Naive thymus-derived CD4-positive, alpha-beta T cell (primary cell): ENCODE data around the gene MOCOS. TPM values are rescaled to one million over a fixed set of nuclear protein-coding genes. Genes with fewer than 3 reads are reported as not detected.

Experiments used
- ATAC-seq: fragments of 150-1000 bp; cut with Tn5 transposase; 2 replicates; pipeline ENCODE4 v1.10.0; 2021; ENCODE audit warnings: mild to moderate bottlenecking, moderate library complexity
- CTCF ChIA-PET: fragments of 350-600 bp; sonication (Branson Sonifier 250); formaldehyde crosslinking; loops from one replicate; lab custom pipeline; 2021; ENCODE audit warnings: antibody characterized with exemption; lab: Charles Lee
- POLR2A ChIA-PET: fragments of 350-600 bp; sonication (Branson Sonifier 250); formaldehyde crosslinking; loops from one replicate; lab custom pipeline; 2021; ENCODE audit warnings: antibody characterized with exemption, inconsistent platforms; lab: Charles Lee
- DNase-seq, 9 donors: peaks; one replicate each; pipeline versions ENCODE4 v3.0.0 to v3.0.0-alpha.2; 2020 to 2022; ENCODE audit warnings: mixed read lengths in 1 of 9
- H3K27ac ChIP-seq: one replicate; pipeline ENCODE4 v1.7.0; 2013; ENCODE audit warnings: mild to moderate bottlenecking, low read depth, low read length, moderate library complexity
- H3K27me3 ChIP-seq, 2 donors: one replicate each; pipeline ENCODE4 v1.7.0; 2013; ENCODE audit warnings: low read length in 2 of 2, mild to moderate bottlenecking in 2 of 2, moderate library complexity in 2 of 2; ENCODE audit not compliant: control insufficient read depth in 2 of 2, insufficient read depth in 2 of 2
- H3K36me3 ChIP-seq, 3 experiments: 1 replicate in 2 of 3; 2 replicates in 1 of 3; pipeline ENCODE4 v1.7.0; 2013; ENCODE audit warnings: low read length in 3 of 3, mild to moderate bottlenecking in 3 of 3, moderate library complexity in 1 of 3; ENCODE audit not compliant: insufficient read depth in 3 of 3, control insufficient read depth in 2 of 3
- H3K4me1 ChIP-seq, 2 donors: one replicate each; pipeline ENCODE4 v1.7.0; 2013; ENCODE audit warnings: low read length in 2 of 2, mild to moderate bottlenecking in 2 of 2, moderate library complexity in 1 of 2; ENCODE audit not compliant: control insufficient read depth in 2 of 2, insufficient read depth in 2 of 2
- H3K4me3 ChIP-seq: 2 replicates; pipeline ENCODE4 v1.7.0; 2013; ENCODE audit warnings: mild to moderate bottlenecking, low read length
- H3K9me3 ChIP-seq, 3 experiments: 1 replicate in 2 of 3; 2 replicates in 1 of 3; pipeline ENCODE4 v1.7.0; 2013; ENCODE audit warnings: low read length in 3 of 3; ENCODE audit not compliant: control insufficient read depth in 2 of 3
- H3K27ac Mint-ChIP-seq, 9 donors: one replicate each; pipeline ENCODE4 v1.8.0; 2020 to 2022; ENCODE audit warnings: mixed read lengths in 9 of 9, mild to moderate bottlenecking in 8 of 9, moderate library complexity in 5 of 9, inconsistent platforms in 2 of 9
- H3K27me3 Mint-ChIP-seq, 5 donors: one replicate each; pipeline ENCODE4 v1.8.0; 2021 to 2022; ENCODE audit warnings: mixed read lengths in 5 of 5, mild to moderate bottlenecking in 1 of 5
- H3K36me3 Mint-ChIP-seq, 5 donors: one replicate each; pipeline ENCODE4 v1.8.0; 2020 to 2022; ENCODE audit warnings: mixed read lengths in 5 of 5, mild to moderate bottlenecking in 3 of 5, inconsistent platforms in 1 of 5
- H3K4me1 Mint-ChIP-seq, 7 donors: one replicate each; pipeline ENCODE4 v1.8.0; 2020 to 2022; ENCODE audit warnings: mixed read lengths in 7 of 7, mild to moderate bottlenecking in 3 of 7, inconsistent platforms in 1 of 7
- H3K4me3 Mint-ChIP-seq, 10 donors: one replicate each; pipeline ENCODE4 v1.8.0; 2020 to 2022; ENCODE audit warnings: mild to moderate bottlenecking in 10 of 10, mixed read lengths in 10 of 10, moderate library complexity in 6 of 10, inconsistent platforms in 2 of 10
- H3K9me3 Mint-ChIP-seq, 11 donors: one replicate each; pipeline ENCODE4 v1.8.0; 2020 to 2022; ENCODE audit warnings: mixed read lengths in 11 of 11, mild to moderate bottlenecking in 4 of 11, inconsistent platforms in 1 of 11, moderate library complexity in 1 of 11
- intact Hi-C, 2 donors: fragments of 100-400 bp; cut with micrococcal nuclease; formaldehyde crosslinking; loops; one replicate each; pipeline ENCODE4 v1.15.1; 2023
- polyA plus RNA-seq, 2 donors: library from polyadenylated mRNA; unstranded; fragments of 300-500 nt; fragmentation: Illumina TruSeq; gene quantifications; one replicate each; pipeline ENCODE4 v1.2.3, GENCODE V29; 2021
- total RNA-seq, 6 experiments: library from RNA in 5 of 6; stranded (reverse) in 5 of 6; gene quantifications; 1 replicate in 5 of 6; 2 replicates in 1 of 6; pipeline ENCODE4 v1.2.3 and lab custom pipeline; 2021 to 2026

MOCOS gene
- total and polyA plus RNA-seq, 7 experiments from 2014 or later = 0.05 TPM; not detected in 6

DNA sequence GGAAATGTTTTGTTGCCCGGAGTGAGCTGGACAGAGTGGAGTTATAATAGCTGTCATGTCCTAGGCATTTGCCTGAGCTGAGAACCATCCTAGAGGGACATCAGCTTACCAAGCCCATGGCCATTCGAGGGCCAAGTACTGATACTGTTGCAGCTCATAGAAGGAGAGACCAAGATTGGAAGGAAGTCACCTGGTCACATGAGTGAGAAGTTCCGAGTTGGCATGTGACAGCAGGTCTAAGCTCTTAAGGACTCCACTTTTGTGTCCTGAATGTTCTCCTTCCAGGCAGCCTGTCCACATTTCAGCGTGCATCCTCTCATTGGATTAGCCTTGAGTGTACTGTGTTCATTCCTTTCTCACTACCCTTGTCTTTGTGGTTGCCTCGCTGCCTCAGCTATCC, 114.6 kb downstream of the MOCOS start:
- Histone ChIP-seq H3K4me3 (no peak overlapping the region), H3K4me1 (no peaks in the 10 kb centered on the region), H3K36me3 (no peaks in the 10 kb centered on the region), H3K9me3 (no peaks in the 10 kb centered on the region), H3K27ac (no peak overlapping the region), H3K27me3 (peaks cover 3 to 8% of the 10 kb centered on the region in 2 donors)
- Mint-ChIP-seq H3K27me3 (peaks cover 58 to 73% (median 67%) of the 10 kb centered on the region in 5 donors), H3K36me3 (no peaks in the 10 kb centered on the region), H3K4me3 (no peak overlapping the region), H3K4me1 (peaks cover 0 to 5% (median 0%) of the 10 kb centered on the region in 7 donors), H3K9me3 (peaks cover 0 to 4% (median 0%) of the 10 kb centered on the region in 11 donors), H3K27ac (no peak overlapping the region)
- no peak for ATAC-seq
- ChIA-PET POLR2A (no interaction called here), CTCF (no interaction called here)
- DNase-seq = no peak
- intact Hi-C loops = no loop called here

DNA sequence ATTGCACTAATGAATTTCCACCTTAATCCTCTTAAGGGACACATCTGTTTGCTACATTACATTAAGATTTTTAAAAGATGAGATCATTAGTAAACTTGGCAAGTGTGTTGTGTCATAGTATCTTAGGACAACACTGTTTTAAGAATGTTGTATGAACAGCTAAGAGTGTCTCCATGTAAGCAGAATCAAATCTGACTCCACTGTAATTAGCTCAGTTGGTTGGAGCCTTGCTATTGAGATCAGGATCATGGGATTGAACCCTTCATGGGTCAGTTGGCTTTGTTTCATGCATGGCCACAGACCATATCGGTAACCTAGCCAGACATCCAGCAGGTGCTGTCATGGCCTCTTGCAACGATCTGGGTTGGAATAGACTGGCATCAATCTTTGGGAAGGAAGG, 115.4 kb downstream of the MOCOS start:
- H3K9me3 ChIP-seq = no peaks in the 10 kb centered on the region
- H3K27ac ChIP-seq = no peak overlapping the region
- no peaks in the 10 kb centered on the region for H3K36me3 ChIP-seq
- no peaks in the 10 kb centered on the region for H3K4me1 ChIP-seq
- H3K9me3 Mint-ChIP-seq = peaks cover 0 to 4% (median 0%) of the 10 kb centered on the region in 11 donors
- no peak overlapping the region for H3K4me3 ChIP-seq
- no peak overlapping the region for H3K4me3 Mint-ChIP-seq
- H3K27ac Mint-ChIP-seq = no peak overlapping the region
- CTCF ChIA-PET = no interaction called here
- peaks cover 59 to 74% (median 70%) of the 10 kb centered on the region in 5 donors for H3K27me3 Mint-ChIP-seq
- ATAC-seq (no peak), DNase-seq (no peak)
- intact Hi-C loops = no loop called here
- peaks cover 3 to 7% of the 10 kb centered on the region in 2 donors for H3K27me3 ChIP-seq
- POLR2A ChIA-PET = no interaction called here
- H3K4me1 Mint-ChIP-seq = peaks cover 0 to 5% (median 0%) of the 10 kb centered on the region in 7 donors
- H3K36me3 Mint-ChIP-seq = no peaks in the 10 kb centered on the region

DNA sequence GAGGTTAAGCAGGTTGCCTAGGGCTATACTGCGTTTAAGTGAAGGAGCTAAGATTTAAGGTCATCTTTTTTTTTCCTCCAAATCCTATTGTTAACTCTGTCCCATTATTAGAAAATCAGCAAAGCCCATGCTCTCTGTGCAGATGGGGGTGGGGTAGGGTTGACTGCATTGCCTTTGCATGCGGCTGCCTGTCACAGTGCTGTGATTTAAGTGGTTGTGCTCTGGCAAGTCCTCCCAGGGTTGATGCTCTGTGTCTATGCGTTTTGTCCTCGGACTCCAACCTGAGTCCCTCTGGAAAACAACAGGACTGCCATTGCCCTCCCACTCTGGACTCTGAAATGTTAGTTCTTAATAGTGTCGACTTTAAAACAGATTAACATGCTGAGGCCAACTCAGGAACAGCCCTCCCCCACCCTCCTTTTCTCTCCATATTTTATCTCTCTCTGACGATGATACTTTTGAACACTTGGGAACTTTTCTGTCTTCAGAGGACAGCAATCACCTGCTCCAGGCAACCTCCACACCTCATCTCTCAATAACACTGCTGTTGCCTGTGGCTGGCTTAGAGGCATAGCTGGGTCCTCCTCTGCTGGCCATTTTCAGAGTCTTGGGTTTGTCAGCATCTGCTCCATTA, 116.0 kb downstream of the MOCOS start:
- no peak for ATAC-seq
- H3K4me1 Mint-ChIP-seq = peaks cover 0 to 5% (median 0%) of the 10 kb centered on the region in 7 donors

DNA sequence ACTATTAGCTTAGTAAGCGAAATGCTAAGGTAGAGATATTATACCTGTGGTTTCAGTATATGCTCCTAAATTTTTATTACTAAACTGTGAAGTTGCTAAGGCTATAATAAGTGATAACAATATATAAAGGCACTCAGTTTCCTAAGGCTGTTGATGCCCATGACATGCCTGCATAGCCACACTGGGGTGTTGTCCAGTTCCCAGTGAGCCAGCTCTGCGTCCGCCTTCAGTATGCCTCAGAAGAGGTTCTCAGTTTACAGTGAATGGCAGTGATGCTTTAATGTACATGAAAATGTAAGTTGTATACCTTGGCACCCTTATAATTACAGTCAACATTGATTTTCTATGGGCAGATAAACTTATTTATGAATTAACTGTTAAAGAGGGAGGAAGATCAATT, 117.4 kb downstream of the MOCOS start:
- Histone ChIP-seq H3K9me3 (no peaks in the 10 kb centered on the region), H3K36me3 (no peaks in the 10 kb centered on the region), H3K27ac (no peak overlapping the region), H3K27me3 (peaks cover 0 to 3% of the 10 kb centered on the region in 2 donors), H3K4me3 (no peak overlapping the region), H3K4me1 (no peaks in the 10 kb centered on the region)
- POLR2A ChIA-PET = no interaction called here
- Mint-ChIP-seq H3K36me3 (no peaks in the 10 kb centered on the region), H3K27ac (no peak overlapping the region), H3K4me3 (no peak overlapping the region), H3K4me1 (no peaks in the 10 kb centered on the region), H3K9me3 (no peaks in the 10 kb centered on the region), H3K27me3 (peaks cover 63 to 74% (median 66%) of the 10 kb centered on the region in 5 donors)
- DNase-seq (no peak), ATAC-seq (no peak)
- intact Hi-C loops = no loop called here
- CTCF ChIA-PET = no interaction called here

More for the DNA sequence above, 116.0 kb downstream of the MOCOS start:
- Histone ChIP-seq H3K4me3 (no peak overlapping the region), H3K4me1 (no peaks in the 10 kb centered on the region), H3K36me3 (no peaks in the 10 kb centered on the region), H3K9me3 (no peaks in the 10 kb centered on the region), H3K27me3 (peaks cover 3 to 7% of the 10 kb centered on the region in 2 donors), H3K27ac (no peak overlapping the region)
- Mint-ChIP-seq H3K9me3 (peaks cover 0 to 4% (median 0%) of the 10 kb centered on the region in 11 donors), H3K27ac (no peak overlapping the region), H3K36me3 (no peaks in the 10 kb centered on the region), H3K4me3 (no peak overlapping the region), H3K27me3 (peaks cover 66 to 78% (median 74%) of the 10 kb centered on the region in 5 donors)
- intact Hi-C loops = no loop called here
- CTCF ChIA-PET = no interaction called here
- no peak for DNase-seq
- POLR2A ChIA-PET = no interaction called here

DNA sequence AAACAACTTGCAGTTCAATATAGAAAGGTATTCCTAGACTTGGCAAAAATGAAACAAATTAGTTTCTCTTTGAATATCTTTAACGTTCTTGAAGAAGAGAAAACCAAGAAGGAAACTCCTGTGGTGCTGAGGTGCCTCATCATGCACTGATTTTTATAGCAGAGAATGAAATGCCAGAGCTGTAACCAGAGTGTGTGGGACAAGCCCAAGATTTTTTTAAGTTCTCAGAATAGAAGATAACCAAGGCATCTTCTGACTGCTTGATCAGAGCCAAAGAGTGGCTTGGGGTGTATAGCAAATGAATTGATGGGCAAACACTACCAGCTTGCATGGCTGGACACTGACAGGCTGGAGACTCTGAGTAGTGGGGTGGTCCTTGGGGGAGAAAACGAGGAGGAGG, 118.1 kb downstream of the MOCOS start:
- Mint-ChIP-seq H3K4me1 (no peaks in the 10 kb centered on the region), H3K9me3 (no peaks in the 10 kb centered on the region), H3K27me3 (peaks cover 57 to 68% (median 65%) of the 10 kb centered on the region in 5 donors), H3K36me3 (no peaks in the 10 kb centered on the region), H3K4me3 (no peak overlapping the region), H3K27ac (no peak overlapping the region)
- ATAC-seq = no peak
- Histone ChIP-seq H3K27me3 (peaks cover 0 to 3% of the 10 kb centered on the region in 2 donors), H3K4me1 (no peaks in the 10 kb centered on the region), H3K27ac (no peak overlapping the region), H3K4me3 (no peak overlapping the region), H3K36me3 (no peaks in the 10 kb centered on the region), H3K9me3 (no peaks in the 10 kb centered on the region)
- DNase-seq = no peak
- POLR2A ChIA-PET = no interaction called here
- CTCF ChIA-PET = no interaction called here
- intact Hi-C loops = no loop called here

DNA sequence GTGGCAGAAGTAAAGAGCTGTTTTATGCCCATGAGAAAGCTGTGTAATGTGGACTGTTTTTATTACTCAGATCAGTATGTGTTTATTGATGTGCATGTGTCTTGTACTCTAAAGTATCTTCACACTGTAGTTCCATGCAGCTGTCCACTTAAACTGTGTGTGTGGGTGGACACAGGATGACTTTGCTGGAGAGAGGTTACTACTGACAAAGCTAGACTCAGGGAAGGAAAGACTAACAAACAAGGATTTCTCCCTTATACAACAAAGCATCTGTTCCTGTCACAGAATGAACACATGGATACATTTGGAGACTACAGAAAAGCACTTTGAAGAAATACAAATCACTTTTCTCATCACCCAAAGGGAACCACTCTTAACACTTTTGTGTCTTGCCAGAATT, 120.2 kb downstream of the MOCOS start:
- Mint-ChIP-seq H3K27ac (no peak overlapping the region), H3K9me3 (peaks cover 0 to 2% (median 0%) of the 10 kb centered on the region in 11 donors), H3K4me3 (no peak overlapping the region), H3K4me1 (no peaks in the 10 kb centered on the region), H3K36me3 (no peaks in the 10 kb centered on the region), H3K27me3 (peaks cover 49 to 75% (median 61%) of the 10 kb centered on the region in 5 donors)
- intact Hi-C loops = no loop called here
- H3K4me3 ChIP-seq = no peak overlapping the region
- no peaks in the 10 kb centered on the region for H3K36me3 ChIP-seq
- H3K9me3 ChIP-seq = no peaks in the 10 kb centered on the region
- no peaks in the 10 kb centered on the region for H3K27me3 ChIP-seq
- H3K4me1 ChIP-seq = no peaks in the 10 kb centered on the region
- no peak overlapping the region for H3K27ac ChIP-seq
- no peak for ATAC-seq
- POLR2A ChIA-PET = no interaction called here
- DNase-seq = no peak
- CTCF ChIA-PET = no interaction called here
